ENCODE results near the gene WFDC5.

The WFDC5 gene

DNA sequence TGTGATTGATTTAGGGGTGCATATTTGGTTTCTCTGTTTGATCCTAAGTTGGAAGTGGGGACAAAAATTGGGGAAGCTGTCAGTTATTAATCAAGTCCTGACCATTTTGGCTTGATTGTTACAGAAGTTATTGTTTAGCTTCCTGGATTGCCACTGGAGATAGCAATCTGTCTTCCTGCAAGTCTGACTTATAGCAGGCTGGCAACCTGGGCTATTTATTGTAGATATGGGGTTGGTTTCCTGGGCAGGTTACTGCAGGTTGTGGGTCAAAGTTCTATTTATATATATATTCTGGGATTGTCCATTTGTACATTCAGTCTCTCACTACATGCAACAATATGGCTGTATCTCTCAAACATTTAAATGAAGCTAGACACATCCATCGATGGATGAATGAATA lies 31.8 kb downstream of the WFDC5 start:
- no peak for DNase-seq (ENCODE audit: low read depth)
- H3K4me3 ChIP-seq (ENCODE audit: low read depth, low read length): no peak overlapping the region
- TF ChIP-seq, protein P1, sequence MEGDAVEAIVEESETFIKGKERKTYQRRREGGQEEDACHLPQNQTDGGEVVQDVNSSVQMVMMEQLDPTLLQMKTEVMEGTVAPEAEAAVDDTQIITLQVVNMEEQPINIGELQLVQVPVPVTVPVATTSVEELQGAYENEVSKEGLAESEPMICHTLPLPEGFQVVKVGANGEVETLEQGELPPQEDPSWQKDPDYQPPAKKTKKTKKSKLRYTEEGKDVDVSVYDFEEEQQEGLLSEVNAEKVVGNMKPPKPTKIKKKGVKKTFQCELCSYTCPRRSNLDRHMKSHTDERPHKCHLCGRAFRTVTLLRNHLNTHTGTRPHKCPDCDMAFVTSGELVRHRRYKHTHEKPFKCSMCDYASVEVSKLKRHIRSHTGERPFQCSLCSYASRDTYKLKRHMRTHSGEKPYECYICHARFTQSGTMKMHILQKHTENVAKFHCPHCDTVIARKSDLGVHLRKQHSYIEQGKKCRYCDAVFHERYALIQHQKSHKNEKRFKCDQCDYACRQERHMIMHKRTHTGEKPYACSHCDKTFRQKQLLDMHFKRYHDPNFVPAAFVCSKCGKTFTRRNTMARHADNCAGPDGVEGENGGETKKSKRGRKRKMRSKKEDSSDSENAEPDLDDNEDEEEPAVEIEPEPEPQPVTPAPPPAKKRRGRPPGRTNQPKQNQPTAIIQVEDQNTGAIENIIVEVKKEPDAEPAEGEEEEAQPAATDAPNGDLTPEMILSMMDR (IDR thresholded peaks at IDR 0.05; ENCODE audit: low read depth, low read length, missing control alignments): no peak

DNA sequence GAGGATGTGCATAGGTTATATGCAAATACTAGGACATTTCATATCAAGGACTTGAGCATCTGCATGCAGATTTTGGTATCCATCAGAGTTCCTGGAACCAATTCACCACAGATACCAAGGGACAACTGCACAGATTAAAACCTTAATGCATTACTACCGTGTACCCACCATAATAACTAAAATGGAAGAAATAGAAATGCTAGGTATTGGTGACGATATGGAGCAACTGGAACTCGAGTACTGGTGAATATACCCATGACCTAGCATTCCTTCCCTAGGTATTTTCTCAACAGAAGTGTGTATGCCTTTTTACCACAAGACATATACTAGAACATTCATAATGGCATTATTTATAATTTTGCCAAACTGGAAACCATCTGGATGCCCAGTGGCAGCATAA lies 32.5 kb downstream of the WFDC5 start:
- TF ChIP-seq, protein P1 (IDR thresholded peaks at IDR 0.05; ENCODE audit: low read depth, low read length, missing control alignments): no peak
- no peak overlapping the region for H3K4me3 ChIP-seq (ENCODE audit: low read depth, low read length)
- no peak for DNase-seq (ENCODE audit: low read depth)

DNA sequence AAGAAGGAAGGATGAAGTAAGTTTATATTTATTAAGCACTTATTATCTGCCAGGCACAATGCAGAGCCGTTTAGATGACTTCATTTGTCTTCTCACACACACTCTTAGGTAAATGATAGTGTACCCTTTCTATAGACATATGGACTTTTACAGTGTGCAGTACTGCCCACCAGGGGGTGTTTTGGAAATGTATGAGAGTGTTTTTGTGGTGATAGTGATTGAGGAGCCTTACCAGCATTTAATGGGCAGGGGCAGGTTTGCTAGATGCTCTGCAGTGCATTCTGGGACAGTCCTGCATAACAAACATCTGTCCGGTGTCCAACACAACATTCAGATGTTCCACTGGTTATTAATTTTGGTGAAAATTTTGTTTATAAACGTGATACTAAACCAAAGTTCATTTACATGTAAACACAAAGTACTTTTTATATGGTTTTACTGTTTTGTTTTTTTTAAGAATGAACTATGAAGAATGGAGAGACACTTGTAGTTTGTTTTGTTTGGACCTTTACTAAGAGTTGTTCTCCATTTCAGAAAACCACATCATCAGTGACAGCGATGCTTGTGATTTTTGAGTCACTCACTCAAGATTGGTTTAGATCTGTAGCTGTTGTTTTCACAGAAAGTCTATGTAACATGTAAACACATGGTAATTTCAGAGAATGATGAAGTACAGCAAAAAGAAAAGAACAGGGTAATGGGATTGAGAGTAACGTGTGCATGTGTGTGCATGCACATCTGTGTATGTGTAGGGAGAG lies 33.9 kb downstream of the WFDC5 start:
- no peak overlapping the region for H3K4me3 ChIP-seq (ENCODE audit: low read depth, low read length)
- DNase-seq (ENCODE audit: low read depth): no peak
- TF ChIP-seq, protein P1 (IDR thresholded peaks at IDR 0.05; ENCODE audit: low read depth, low read length, missing control alignments): peak; percentile 46

DNA sequence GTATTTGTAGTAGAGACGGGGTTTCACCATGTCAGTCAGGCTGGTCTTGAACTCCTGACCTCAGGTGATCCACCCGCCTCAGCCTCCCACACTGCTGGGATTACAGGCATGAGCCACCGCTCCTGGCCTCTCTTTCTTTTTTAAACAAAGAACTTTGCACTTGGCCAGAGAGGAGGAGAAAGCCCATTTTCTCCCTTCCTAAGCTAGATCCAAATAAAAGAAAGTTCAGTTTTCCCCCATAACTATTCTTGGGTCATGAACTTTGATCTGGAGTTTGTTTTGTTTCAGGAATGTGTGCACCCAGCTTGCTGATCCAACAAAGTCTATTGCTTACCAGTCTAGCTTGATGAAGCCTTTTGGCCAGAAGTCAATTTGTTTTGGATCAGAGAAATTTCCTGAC lies 37.4 kb downstream of the WFDC5 start:
- TF ChIP-seq, protein P1 (IDR thresholded peaks at IDR 0.05; ENCODE audit: low read depth, low read length, missing control alignments): no peak
- H3K4me3 ChIP-seq (ENCODE audit: low read depth, low read length): no peak overlapping the region

DNA sequence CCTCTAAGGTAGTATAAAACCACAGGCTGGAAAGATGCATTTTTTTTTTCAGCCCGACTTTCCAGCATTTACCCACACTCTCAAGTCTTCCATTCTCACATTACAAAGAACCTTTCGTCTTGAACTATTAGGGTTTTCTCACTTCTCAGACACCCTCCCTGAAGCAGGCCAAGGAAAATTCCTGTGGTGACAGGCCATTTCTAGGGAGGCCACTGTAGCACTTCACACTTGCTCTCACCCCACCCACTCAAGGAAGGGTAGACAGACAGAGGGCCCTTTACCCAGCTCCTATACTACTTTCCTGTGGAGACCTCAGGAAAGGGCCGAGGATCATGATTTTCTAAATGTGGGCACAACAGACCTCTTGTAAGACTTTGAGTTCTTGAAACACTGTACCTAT lies 41.8 kb downstream of the WFDC5 start:
- no peak for DNase-seq (ENCODE audit: low read depth)
- H3K4me3 ChIP-seq (ENCODE audit: low read depth, low read length): no peak overlapping the region
- TF ChIP-seq, protein P1 (IDR thresholded peaks at IDR 0.05; ENCODE audit: low read depth, low read length, missing control alignments): no peak

More for the DNA sequence above, 37.4 kb downstream of the WFDC5 start:
- no peak for DNase-seq (ENCODE audit: low read depth)

DNA sequence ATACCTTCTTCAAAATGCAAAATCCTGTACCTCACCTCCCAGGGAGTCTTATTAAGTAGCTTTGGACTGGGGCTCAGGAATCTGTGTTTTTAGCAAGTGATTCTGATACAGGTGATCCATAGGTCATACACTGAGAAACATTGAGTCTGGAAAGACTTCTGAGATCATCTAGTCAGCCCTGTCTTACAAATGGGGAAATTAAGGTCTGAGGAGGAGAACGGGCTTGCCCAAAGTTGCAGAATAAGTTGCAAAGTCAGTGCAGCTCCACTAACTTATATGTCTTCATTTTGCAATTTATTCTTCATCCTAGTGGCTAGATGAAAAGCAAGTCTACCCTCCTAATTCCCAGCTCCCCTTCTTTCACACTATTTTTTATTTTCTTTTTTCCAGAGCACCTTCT lies 42.9 kb downstream of the WFDC5 start:
- TF ChIP-seq, protein P1 (IDR thresholded peaks at IDR 0.05; ENCODE audit: low read depth, low read length, missing control alignments): no peak
- no peak overlapping the region for H3K4me3 ChIP-seq (ENCODE audit: low read depth, low read length)
- DNase-seq (ENCODE audit: low read depth): no peak
